Stimulated activated naive CD8-positive, alpha-beta T cell treated with anti-CD3 and anti-CD28 coated beads, Interleukin-15, Interleukin-2, amounts not matched to agents 100 ng/mL and 50 ng/mL, for 24 hours (primary cell): ENCODE measurements around the gene KLHL29.
A peak's percentile ranks its signal among the peaks of the same experiment; 100 is the strongest.
"Not testable (repeated sequence)": the region's sequence is repeated elsewhere in the genome, so short reads cannot be mapped to it uniquely, and the experiment has no call there.

Experiments used
- H3K27ac Mint-ChIP-seq: one replicate; pipeline ENCODE4 v1.8.0; 2021; ENCODE audit warnings: mild to moderate bottlenecking, mixed read lengths
- H3K27me3 Mint-ChIP-seq: one replicate; pipeline ENCODE4 v1.8.0; 2021; ENCODE audit warnings: mixed read lengths
- H3K36me3 Mint-ChIP-seq: one replicate; pipeline ENCODE4 v1.8.0; 2021; ENCODE audit warnings: low read depth, mixed read lengths
- H3K4me1 Mint-ChIP-seq: one replicate; pipeline ENCODE4 v1.8.0; 2021; ENCODE audit warnings: low read depth, mixed read lengths
- H3K4me3 Mint-ChIP-seq: one replicate; pipeline ENCODE4 v1.8.0; 2021; ENCODE audit warnings: mild to moderate bottlenecking, mixed read lengths
- H3K9me3 Mint-ChIP-seq: one replicate; pipeline ENCODE4 v1.8.0; 2021; ENCODE audit warnings: mixed read lengths

Gene KLHL29

DNA sequence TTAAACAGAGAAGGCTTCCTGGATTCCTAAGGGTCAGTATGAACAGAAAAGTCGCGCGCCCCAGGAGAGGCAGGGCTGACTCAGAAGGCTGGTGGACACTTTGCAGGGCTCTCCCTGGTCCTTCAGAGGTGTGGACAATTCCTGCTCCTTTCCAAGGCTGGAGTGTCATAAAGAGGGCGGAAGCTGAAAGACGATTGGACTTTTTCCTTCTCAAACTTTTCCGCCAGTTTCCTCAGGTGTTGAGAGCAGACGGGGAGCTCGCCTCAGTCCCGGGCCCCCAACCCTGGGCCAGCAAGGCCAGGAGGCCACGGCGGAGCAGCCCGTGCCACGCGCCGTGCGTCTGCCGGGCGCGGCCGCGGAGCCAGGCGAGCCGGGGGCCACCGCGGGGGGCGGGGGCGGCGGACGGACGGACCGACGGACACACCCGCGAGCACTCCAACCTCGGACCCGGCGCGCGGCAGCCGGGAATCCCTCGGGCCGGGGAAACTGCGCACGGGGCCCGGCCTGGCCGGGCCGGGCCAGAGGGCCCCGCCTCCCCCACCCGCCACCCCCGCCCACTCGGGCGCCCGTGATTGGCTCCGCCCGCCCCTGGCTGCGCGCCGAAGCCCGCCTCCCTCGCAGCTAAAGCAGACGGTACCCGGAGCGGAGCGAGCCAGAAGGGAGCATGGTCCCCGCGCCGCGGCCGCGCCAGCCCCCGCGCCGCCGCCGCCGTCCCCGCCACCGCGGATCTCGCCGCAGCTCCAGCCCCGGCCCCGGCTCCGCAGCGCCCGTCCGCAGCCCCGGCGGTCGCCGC is at the start of gene KLHL29:
TSS of gene KLHL29 (plus strand) at position 629 of the 793 bp plus-strand sequence. CDS start 177,018 bp downstream, outside the sequence.
- H3K27ac Mint-ChIP-seq, result peak within 1 kb of the TSS; percentile 45

DNA sequence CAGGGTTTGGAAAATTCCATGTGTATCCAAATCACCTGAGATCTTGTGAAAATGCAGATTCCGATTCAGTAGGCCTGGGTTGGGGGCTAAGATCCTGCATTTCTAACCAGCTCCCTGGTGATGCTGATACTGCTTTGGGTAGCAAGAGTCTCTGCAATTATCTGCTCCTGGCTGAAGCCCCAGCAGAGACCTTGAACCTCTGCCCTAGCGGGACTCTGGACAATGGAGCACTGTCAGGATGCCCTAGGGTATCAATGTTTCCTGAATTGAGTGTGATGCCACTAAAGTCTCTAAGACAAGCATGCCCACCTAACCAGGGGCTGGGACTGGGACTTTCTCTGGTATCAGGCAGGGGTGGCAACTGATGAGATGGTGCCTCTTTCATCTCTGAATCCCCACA is 49.4 kb upstream of the KLHL29 start:
- H3K4me3 Mint-ChIP-seq, result no peak overlapping the region
- H3K27ac Mint-ChIP-seq, result no peak overlapping the region
- H3K4me1 Mint-ChIP-seq, result no peaks in the 10 kb centered on the region
- H3K36me3 Mint-ChIP-seq, result no peaks in the 10 kb centered on the region
- H3K9me3 Mint-ChIP-seq, result no peaks in the 10 kb centered on the region
- H3K27me3 Mint-ChIP-seq, result peaks cover 7% of the 10 kb centered on the region

More for the DNA sequence above, at the start of gene KLHL29:
- Mint-ChIP-seq H3K27me3 (peaks cover 56% of the 10 kb centered on the region), H3K4me1 (peaks cover 28% of the 10 kb centered on the region), H3K4me3 (peak within 1 kb of the TSS; percentile 76), H3K9me3 (no peaks in the 10 kb centered on the region), H3K36me3 (no peaks in the 10 kb centered on the region)

- Mint-ChIP-seq H3K27me3 (no peaks in the 10 kb centered on the region), H3K4me1 (no peaks in the 10 kb centered on the region), H3K9me3 (no peaks in the 10 kb centered on the region), H3K36me3 (no peaks in the 10 kb centered on the region), H3K27ac (no peak overlapping the region), H3K4me3 (no peak overlapping the region)
These were observed 42.9 kb upstream of the KLHL29 start for GRCh38 chr2:23342075-23342474.

DNA sequence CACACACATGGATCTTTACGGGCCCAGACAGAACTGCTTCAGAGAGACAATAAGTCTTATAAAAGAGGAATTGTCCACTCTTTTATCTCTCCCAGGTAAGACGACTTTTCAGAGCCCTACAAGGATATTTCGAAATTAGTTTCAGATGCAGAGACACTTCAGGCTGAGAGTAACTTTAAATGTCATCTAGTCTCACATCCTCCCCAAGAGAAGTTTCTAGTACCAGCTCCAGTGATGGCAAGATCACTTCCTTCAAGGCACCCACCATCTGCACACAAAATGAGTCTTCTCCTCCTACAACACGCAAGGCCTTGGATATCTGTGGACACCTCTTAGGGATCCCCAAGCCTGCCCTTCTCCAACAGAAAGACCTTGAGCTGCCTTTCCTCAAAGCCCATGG is 39.0 kb upstream of the KLHL29 start:
- Mint-ChIP-seq H3K27me3 (no peaks in the 10 kb centered on the region), H3K4me3 (no peak overlapping the region), H3K9me3 (no peaks in the 10 kb centered on the region), H3K27ac (no peak overlapping the region), H3K4me1 (no peaks in the 10 kb centered on the region), H3K36me3 (no peaks in the 10 kb centered on the region)

DNA sequence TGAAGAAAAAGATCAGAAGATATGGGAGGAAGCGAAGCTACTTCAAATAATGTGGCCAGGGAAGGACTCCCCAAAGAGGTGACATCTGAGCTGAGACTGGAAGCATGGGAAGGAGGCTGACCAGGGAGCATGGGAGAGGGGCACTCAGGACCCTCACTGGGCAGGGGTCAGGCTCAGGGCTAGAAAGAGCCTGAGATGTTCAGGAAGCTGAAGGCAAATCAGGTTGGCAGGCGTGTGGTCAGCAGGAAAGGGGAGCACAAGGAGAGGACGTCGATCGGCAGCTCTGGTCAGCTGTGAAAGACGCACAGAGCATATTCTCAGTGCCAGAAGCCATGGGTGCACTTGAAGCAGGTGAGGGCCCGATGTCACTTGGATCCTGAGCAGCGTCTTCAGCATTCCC is 38.2 kb upstream of the KLHL29 start:
- no peaks in the 10 kb centered on the region for H3K36me3 Mint-ChIP-seq
- H3K27me3 Mint-ChIP-seq, result no peaks in the 10 kb centered on the region
- no peaks in the 10 kb centered on the region for H3K9me3 Mint-ChIP-seq
- H3K27ac Mint-ChIP-seq, result no peak overlapping the region
- no peaks in the 10 kb centered on the region for H3K4me1 Mint-ChIP-seq
- no peak overlapping the region for H3K4me3 Mint-ChIP-seq

GRCh38 chr2:23347471-23348092 is 37.4 kb upstream of the KLHL29 start:
- H3K4me1 Mint-ChIP-seq, result no peaks in the 10 kb centered on the region
- H3K27me3 Mint-ChIP-seq, result peaks cover 4% of the 10 kb centered on the region
- H3K9me3 Mint-ChIP-seq, result no peaks in the 10 kb centered on the region
- H3K36me3 Mint-ChIP-seq, result no peaks in the 10 kb centered on the region
- H3K27ac Mint-ChIP-seq, result no peak overlapping the region
- no peak overlapping the region for H3K4me3 Mint-ChIP-seq

DNA sequence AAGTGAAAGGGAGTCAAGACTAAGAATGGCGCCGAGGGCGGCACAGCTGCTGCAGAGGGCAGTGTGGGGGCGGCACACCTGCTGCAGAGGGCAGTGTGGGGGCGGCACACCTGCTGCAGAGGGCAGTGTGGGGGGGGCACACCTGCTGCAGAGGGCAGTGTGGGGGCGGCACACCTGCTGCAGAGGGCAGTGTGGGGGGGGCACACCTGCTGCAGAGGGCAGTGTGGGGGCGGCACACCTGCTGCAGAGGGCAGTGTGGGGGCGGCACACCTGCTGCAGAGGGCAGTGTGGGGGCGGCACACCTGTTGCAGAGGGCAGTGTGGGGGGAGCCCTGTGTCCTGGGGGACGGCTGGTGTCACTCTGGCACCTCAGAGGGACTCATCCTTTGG is 36.9 kb upstream of the KLHL29 start:
- not testable (repeated sequence) for H3K27me3 Mint-ChIP-seq, H3K4me1 Mint-ChIP-seq, H3K9me3 Mint-ChIP-seq, H3K36me3 Mint-ChIP-seq, H3K27ac Mint-ChIP-seq, H3K4me3 Mint-ChIP-seq

- Mint-ChIP-seq H3K27ac (no peak overlapping the region), H3K4me1 (no peaks in the 10 kb centered on the region), H3K36me3 (no peaks in the 10 kb centered on the region), H3K9me3 (no peaks in the 10 kb centered on the region), H3K27me3 (peaks cover 17% of the 10 kb centered on the region), H3K4me3 (no peak overlapping the region)
These were observed 35.5 kb upstream of the KLHL29 start for GRCh38 chr2:23349508-23349907.

- no peak overlapping the region for H3K27ac Mint-ChIP-seq
- H3K27me3 Mint-ChIP-seq, result peaks cover 17% of the 10 kb centered on the region
- H3K36me3 Mint-ChIP-seq, result no peaks in the 10 kb centered on the region
- no peaks in the 10 kb centered on the region for H3K4me1 Mint-ChIP-seq
- H3K4me3 Mint-ChIP-seq, result no peak overlapping the region
- no peaks in the 10 kb centered on the region for H3K9me3 Mint-ChIP-seq
These were observed 34.8 kb upstream of the KLHL29 start for GRCh38 chr2:23350041-23350791.

GRCh38 chr2:23350792-23351355 is 34.1 kb upstream of the KLHL29 start:
- Mint-ChIP-seq H3K36me3 (no peaks in the 10 kb centered on the region), H3K9me3 (no peaks in the 10 kb centered on the region), H3K4me3 (no peak overlapping the region), H3K27me3 (peaks cover 17% of the 10 kb centered on the region), H3K27ac (no peak overlapping the region), H3K4me1 (no peaks in the 10 kb centered on the region)

- H3K27ac Mint-ChIP-seq, result no peak overlapping the region
- H3K27me3 Mint-ChIP-seq, result peaks cover 17% of the 10 kb centered on the region
- H3K9me3 Mint-ChIP-seq, result no peaks in the 10 kb centered on the region
- no peak overlapping the region for H3K4me3 Mint-ChIP-seq
- H3K4me1 Mint-ChIP-seq, result no peaks in the 10 kb centered on the region
- H3K36me3 Mint-ChIP-seq, result no peaks in the 10 kb centered on the region
These were observed 33.4 kb upstream of the KLHL29 start for GRCh38 chr2:23351388-23352141.

- Mint-ChIP-seq H3K4me1 (no peaks in the 10 kb centered on the region), H3K36me3 (no peaks in the 10 kb centered on the region), H3K9me3 (no peaks in the 10 kb centered on the region), H3K27ac (no peak overlapping the region), H3K4me3 (no peak overlapping the region), H3K27me3 (peaks cover 17% of the 10 kb centered on the region)
These were observed 30.4 kb upstream of the KLHL29 start for GRCh38 chr2:23354554-23354953.

GRCh38 chr2:23355001-23355400 is 30.0 kb upstream of the KLHL29 start:
- no peaks in the 10 kb centered on the region for H3K36me3 Mint-ChIP-seq
- no peak overlapping the region for H3K27ac Mint-ChIP-seq
- H3K4me3 Mint-ChIP-seq, result no peak overlapping the region
- peaks cover 17% of the 10 kb centered on the region for H3K27me3 Mint-ChIP-seq
- H3K9me3 Mint-ChIP-seq, result no peaks in the 10 kb centered on the region
- H3K4me1 Mint-ChIP-seq, result no peaks in the 10 kb centered on the region

GRCh38 chr2:23356711-23357110 is 28.3 kb upstream of the KLHL29 start:
- H3K27me3 Mint-ChIP-seq, result peaks cover 19% of the 10 kb centered on the region
- no peak overlapping the region for H3K27ac Mint-ChIP-seq
- no peaks in the 10 kb centered on the region for H3K4me1 Mint-ChIP-seq
- no peaks in the 10 kb centered on the region for H3K9me3 Mint-ChIP-seq
- no peaks in the 10 kb centered on the region for H3K36me3 Mint-ChIP-seq
- no peak overlapping the region for H3K4me3 Mint-ChIP-seq
